HG03139 (cell line): Measurements from ENCODE around the gene RBP3.

Source experiments
- ATAC-seq: cut with Tn5 transposase; IDR thresholded peaks from one replicate; pipeline ENCODE4 v1.9.1; 2021; ENCODE audit not compliant: unreplicated experiment

RBP3 gene

DNA sequence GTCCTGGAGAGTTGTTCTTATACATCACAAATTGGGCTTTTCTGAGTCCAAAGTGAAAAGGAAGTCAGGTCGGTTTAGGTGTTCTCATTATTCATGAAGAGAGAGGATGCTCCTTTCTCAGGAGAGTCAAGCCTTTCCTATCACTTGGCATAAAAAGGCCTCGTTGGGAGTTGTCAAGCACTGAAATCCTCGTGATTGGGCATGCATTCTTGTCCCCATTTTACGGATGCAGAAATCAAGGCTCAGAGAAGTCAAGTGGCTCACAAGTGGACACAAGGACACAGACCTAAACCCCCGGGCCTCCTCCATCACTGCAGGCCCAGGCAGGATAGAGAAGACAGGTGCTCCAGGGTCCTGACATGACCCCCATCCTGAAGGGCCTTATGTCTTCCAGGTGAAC lies 8.5 kb downstream of the RBP3 start:
- ATAC-seq = no peak

- no peak for ATAC-seq
These were observed 9.0 kb downstream of the RBP3 start for GRCh38 chr10:47357131-47357582.

DNA sequence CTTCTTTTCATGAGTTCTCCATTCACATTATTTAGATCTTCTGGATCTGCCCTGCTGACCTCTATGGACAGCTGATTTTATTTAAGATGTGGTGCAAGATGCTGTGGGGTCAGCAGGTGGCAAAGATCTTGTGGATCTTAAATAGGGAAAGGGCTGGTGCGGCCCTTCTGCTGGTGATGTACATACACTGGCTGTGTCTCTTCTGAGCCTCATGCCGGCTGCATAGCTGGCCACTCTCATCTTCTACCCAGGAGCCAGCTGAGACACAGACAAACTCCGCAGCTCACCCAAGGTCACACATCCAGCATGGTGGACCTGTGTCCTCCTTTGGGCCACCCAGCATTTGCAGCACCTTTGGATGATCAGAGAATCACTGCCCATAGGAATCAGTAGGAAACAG lies 9.7 kb downstream of the RBP3 start:
- no peak for ATAC-seq

GRCh38 chr10:47358457-47358856 lies 10.3 kb downstream of the RBP3 start:
- ATAC-seq = no peak

DNA sequence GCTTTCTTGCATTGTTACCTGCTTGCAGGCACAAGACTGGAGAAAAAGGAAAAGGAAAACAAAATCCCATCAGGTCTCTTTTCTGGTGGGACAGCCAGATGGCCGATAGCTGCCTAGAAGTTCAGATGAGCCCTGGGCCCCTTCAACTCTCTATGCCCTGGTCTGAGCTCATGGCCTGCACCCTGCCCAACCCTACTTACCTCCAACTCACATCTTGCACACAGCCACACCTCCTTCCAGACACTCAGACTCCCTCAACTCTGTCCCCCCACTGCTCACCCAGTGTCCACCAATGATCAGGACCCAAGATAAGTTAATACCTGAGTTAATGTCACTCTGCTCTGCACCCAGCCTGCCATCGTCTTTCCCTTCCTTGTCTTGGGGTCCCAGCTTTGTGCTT lies 10.9 kb downstream of the RBP3 start:
- no peak for ATAC-seq

DNA sequence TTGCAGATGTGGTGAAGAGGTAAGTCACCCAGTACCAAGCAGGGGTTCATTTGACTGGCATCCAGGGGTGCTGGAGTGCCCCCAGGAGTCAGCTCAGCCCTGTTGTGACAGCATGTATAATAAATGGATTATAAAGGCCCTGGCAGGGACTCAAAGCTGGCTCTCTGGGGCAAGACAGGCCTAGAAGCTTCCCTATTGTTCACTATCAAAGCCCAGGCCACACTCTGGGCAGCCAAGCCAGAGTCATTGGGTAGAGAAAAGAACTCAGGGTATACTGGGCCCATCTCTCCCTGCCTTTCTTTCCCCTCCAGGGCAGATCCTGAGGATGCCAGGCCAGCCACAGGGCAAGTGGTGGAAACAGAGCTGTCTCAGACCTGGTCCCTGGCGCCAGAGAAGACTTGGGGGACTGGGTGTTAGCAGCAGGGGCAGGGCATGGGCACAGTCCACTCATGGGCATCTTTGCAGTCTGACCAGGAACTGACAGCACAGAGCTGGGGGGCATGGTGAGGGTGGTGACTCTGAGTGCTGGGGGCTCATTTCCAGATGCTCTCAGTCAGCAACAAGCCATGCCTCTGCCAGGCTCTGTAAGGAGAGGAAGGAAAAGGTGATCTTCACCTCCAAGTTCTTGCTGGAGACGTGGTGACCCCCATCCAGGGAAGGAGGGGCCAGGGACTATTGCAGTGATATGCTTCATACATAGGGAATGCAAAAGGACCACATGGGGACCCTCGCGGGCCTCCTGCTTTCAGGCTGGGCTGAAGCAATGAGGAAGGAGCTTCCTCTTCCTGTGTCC lies 11.7 kb downstream of the RBP3 start:
- no peak for ATAC-seq

- no peak for ATAC-seq
These were observed 12.4 kb downstream of the RBP3 start for GRCh38 chr10:47360419-47361040.

DNA sequence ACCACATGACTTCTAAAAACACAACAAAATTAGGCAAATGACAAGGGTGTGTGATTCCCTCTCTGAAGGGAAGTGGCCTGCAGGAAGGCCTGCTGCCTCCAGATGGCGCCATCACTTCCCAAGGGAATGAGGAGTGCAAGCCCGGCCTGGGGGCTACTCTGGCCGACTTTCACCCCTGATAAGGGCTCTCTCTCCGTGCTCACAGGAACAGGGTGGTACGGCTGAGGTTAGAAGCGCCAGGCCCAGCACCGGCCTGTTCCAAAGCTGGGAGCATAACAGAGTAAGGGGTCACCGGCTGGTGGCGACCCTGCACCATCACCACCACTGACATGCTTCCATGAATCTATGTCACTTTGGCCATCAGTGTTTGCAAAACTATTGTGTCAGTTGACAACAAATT lies 13.1 kb downstream of the RBP3 start:
- no peak for ATAC-seq

GRCh38 chr10:47362199-47362598 lies 14.0 kb downstream of the RBP3 start:
- no peak for ATAC-seq

DNA sequence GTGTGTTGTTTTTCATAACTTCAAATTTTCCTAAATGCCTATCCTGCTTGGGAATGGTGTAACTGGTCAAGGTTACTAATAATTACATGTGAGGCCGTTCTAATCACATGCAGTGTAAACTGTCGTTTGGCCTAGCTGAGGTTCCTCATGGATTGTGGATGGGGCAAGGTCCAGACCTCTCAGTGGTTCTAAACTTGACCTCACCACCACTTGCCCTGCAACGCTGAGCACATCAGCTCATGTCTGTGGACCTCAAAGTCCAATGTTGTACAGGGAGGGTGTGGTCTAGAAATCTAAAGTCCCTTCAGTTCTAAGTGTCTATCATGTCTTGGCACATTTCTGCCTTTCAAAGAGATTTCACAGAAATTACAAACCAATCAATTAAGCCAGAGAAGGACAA lies 15.6 kb downstream of the RBP3 start:
- ATAC-seq = no peak

GRCh38 chr10:47364366-47364765 lies 16.2 kb downstream of the RBP3 start:
- ATAC-seq = no peak

DNA sequence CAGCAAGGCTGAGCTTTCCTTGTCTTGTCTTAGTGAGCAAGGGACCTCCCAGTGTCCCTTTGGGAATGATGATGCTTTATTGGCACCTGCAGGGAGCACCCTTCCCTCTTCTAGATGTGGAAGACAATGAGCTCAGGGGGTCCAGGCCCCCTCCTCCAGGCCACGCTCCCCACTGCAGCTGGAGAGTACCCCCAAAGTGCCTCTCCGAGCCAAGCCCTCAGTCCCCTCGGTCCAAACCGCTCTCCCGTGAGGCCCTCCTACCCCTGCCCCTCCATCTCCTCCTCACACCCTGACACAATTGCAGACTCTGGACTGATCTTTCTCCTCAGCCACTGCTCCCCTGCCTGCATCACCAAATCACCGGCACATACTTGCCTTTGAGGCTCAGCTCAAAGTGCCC lies 16.7 kb downstream of the RBP3 start:
- no peak for ATAC-seq

- ATAC-seq = no peak
These were observed 17.4 kb downstream of the RBP3 start for GRCh38 chr10:47365431-47366180.

GRCh38 chr10:47366181-47366631 lies 18.0 kb downstream of the RBP3 start:
- no peak for ATAC-seq

DNA sequence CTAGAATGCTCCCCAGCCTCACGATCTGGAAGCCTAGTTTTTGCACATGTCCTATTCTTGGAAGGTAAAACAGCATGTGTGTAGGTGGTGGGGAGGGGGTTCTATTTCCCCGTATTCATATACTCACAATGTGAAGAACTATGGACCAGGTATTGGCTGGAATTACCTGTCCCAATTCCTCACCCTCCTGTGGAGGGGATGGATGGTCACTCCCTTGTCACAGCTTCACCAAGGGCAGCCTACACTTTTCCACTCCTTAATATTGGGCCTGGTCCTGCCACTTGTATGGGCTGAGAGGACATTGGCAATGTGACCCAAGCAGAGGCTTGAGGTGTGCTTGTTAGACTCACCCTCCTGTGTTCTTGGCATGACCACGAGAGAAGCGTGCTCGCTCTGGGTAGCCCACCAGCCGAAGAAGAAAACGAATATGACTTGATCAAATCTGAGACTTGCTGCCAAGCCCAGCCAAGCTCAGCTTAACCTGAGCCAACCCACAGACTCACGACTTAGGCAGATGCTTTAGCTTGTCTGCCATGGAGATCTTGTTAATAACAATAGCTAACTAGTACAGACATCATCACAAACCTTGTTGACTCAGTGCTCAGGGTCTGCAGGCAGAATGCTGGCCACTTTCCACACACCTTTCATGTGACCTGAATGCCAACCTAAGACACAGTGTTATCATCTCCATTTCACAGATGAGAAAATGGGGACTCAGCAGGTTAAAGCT lies 18.7 kb downstream of the RBP3 start:
- no peak for ATAC-seq

- no peak for ATAC-seq
These were observed 19.5 kb downstream of the RBP3 start for GRCh38 chr10:47367646-47368045.

- ATAC-seq = no peak
These were observed 20.4 kb downstream of the RBP3 start for GRCh38 chr10:47368431-47369180.

GRCh38 chr10:47369251-47369894 lies 21.2 kb downstream of the RBP3 start:
- no peak for ATAC-seq

- ATAC-seq = no peak
These were observed 22.0 kb downstream of the RBP3 start for GRCh38 chr10:47370015-47370767.
